DMS114 treated with DMSO at 0.1 percent for 48 hours (cell line): ENCODE data around the gene VAMP5.

ENCODE experiments used
- DNase-seq: peaks from one replicate; lab custom pipeline; 2025; ENCODE audit not compliant: unreplicated experiment; lab: John Stamatoyannopoulos, UW

The VAMP5 gene

GRCh38 chr2:85628658-85629057 is 44.4 kb downstream of the VAMP5 start:
- DNase-seq, result no peak

GRCh38 chr2:85631316-85631715 is 47.1 kb downstream of the VAMP5 start:
- no peak for DNase-seq

GRCh38 chr2:85635011-85635410 is 50.8 kb downstream of the VAMP5 start:
- DNase-seq, result no peak

- no peak for DNase-seq
These were observed 51.4 kb downstream of the VAMP5 start for GRCh38 chr2:85635636-85636035.

GRCh38 chr2:85642725-85643124 is 58.5 kb downstream of the VAMP5 start:
- no peak for DNase-seq
